K562 (cell line): ENCODE measurements around the gene C16orf90.

Experiments
- ASH1L ChIP-seq: fragments of 450-650 bp; IDR thresholded peaks from 2 replicates; pipeline ENCODE4 v1.6.1; 2018; ENCODE audit warnings: borderline replicate concordance, mild to moderate bottlenecking, low read depth; ENCODE audit not compliant: partially characterized antibody
- BRCA1 ChIP-seq, 2 experiments: fragments of 450-650 bp in 1 of 2; sonication (generic) in 1 of 2; formaldehyde crosslinking in 1 of 2; IDR thresholded peaks; 2 replicates each; pipeline versions ENCODE4 v1.5.0 to v1.6.1; 2017 to 2020; ENCODE audit warnings: mild to moderate bottlenecking in 1 of 2, missing genetic modification reagents in 1 of 2
- CEBPB ChIP-seq: fragments of 450-650 bp; IDR thresholded peaks from 2 replicates; pipeline ENCODE4 v1.6.1; 2016; ENCODE audit warnings: missing genetic modification characterization, missing compliant biosample characterization
- CREB5 ChIP-seq: fragments of 250-450 bp; sonication (Bioruptor Pico); IDR thresholded peaks from 2 replicates; pipeline ENCODE4 v1.5.0; 2020; ENCODE audit warnings: mild to moderate bottlenecking
- SNRNP70 ChIP-seq: fragments of 200-400 bp; formaldehyde crosslinking; optimal IDR thresholded peaks from 2 replicates; pipeline ENCODE3; 2017; ENCODE audit warnings: low read depth, low read length
- STAT6 ChIP-seq: sonication (generic); formaldehyde crosslinking; IDR thresholded peaks from 2 replicates; pipeline ENCODE4 v1.8.1; 2023; ENCODE audit warnings: mild to moderate bottlenecking, missing genetic modification reagents
- TBL1XR1 ChIP-seq, 2 experiments: IDR thresholded peaks; 2 replicates each; pipeline ENCODE4 v1.6.1; 2012; ENCODE audit warnings: improper control_type of control experiment in 2 of 2, low read length in 2 of 2, mild to moderate bottlenecking in 1 of 2
- TCF7 ChIP-seq: sonication (generic); IDR thresholded peaks from 2 replicates; pipeline ENCODE4 v1.6.1; 2016; ENCODE audit warnings: antibody characterized with exemption, borderline replicate concordance
- ZBTB2 ChIP-seq: fragments of 450-650 bp; IDR thresholded peaks from 2 replicates; pipeline ENCODE4 v1.6.1; 2016; ENCODE audit warnings: antibody characterized with exemption
- TF ChIP-seq, protein P1 (sequence below): IDR thresholded peaks from 2 replicates; pipeline ENCODE4 v1.6.1; 2011; ENCODE audit not compliant: insufficient read length; ENCODE audit errors: extremely low read depth
- TF ChIP-seq, protein P2 (sequence below), 3 experiments: IDR thresholded peaks in 2 of 3; conservative IDR thresholded peaks in 1 of 3; 2 replicates each; pipeline ENCODE4 v1.5.1; 2011 to 2012; ENCODE audit warnings: low read length in 3 of 3, mild to moderate bottlenecking in 3 of 3, control low read depth in 2 of 3, improper control_type of control experiment in 1 of 3, inconsistent platforms in 1 of 3, low read depth in 1 of 3, mixed read lengths in 1 of 3, moderate library complexity in 1 of 3; ENCODE audit not compliant: insufficient read depth in 2 of 3
- TF ChIP-seq, protein P3 (sequence below): sonication (generic); formaldehyde crosslinking; IDR thresholded peaks from 2 replicates; pipeline ENCODE4 v1.8.1; 2023; ENCODE audit warnings: mild to moderate bottlenecking, missing genetic modification reagents

- TF ChIP-seq, protein P1, sequence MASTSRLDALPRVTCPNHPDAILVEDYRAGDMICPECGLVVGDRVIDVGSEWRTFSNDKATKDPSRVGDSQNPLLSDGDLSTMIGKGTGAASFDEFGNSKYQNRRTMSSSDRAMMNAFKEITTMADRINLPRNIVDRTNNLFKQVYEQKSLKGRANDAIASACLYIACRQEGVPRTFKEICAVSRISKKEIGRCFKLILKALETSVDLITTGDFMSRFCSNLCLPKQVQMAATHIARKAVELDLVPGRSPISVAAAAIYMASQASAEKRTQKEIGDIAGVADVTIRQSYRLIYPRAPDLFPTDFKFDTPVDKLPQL = no peak
- no peak for TF ChIP-seq CREB5 (CRISPR knock-in tag)
- no peak for TF ChIP-seq CEBPB
- TF ChIP-seq BRCA1 (IDR thresholded peaks at IDR 0.05) = no peak
- no peak for TF ChIP-seq BRCA1 (CRISPR knock-in tag; IDR thresholded peaks at IDR 0.05)
- TF ChIP-seq SNRNP70 = no peak
- no peak for TF ChIP-seq STAT6 (CRISPR knock-in tag)
- TF ChIP-seq, protein P2, sequence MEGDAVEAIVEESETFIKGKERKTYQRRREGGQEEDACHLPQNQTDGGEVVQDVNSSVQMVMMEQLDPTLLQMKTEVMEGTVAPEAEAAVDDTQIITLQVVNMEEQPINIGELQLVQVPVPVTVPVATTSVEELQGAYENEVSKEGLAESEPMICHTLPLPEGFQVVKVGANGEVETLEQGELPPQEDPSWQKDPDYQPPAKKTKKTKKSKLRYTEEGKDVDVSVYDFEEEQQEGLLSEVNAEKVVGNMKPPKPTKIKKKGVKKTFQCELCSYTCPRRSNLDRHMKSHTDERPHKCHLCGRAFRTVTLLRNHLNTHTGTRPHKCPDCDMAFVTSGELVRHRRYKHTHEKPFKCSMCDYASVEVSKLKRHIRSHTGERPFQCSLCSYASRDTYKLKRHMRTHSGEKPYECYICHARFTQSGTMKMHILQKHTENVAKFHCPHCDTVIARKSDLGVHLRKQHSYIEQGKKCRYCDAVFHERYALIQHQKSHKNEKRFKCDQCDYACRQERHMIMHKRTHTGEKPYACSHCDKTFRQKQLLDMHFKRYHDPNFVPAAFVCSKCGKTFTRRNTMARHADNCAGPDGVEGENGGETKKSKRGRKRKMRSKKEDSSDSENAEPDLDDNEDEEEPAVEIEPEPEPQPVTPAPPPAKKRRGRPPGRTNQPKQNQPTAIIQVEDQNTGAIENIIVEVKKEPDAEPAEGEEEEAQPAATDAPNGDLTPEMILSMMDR (IDR thresholded peaks at IDR 0.05 in 2 of 3, conservative IDR thresholded peaks at IDR 0.05 in 1 of 3; ENCODE audit: insufficient read depth in 2 of 3, low read depth in 1 of 3, low read length in 3 of 3) = no peak
- TF ChIP-seq TCF7 = no peak
- TF ChIP-seq, protein P3, sequence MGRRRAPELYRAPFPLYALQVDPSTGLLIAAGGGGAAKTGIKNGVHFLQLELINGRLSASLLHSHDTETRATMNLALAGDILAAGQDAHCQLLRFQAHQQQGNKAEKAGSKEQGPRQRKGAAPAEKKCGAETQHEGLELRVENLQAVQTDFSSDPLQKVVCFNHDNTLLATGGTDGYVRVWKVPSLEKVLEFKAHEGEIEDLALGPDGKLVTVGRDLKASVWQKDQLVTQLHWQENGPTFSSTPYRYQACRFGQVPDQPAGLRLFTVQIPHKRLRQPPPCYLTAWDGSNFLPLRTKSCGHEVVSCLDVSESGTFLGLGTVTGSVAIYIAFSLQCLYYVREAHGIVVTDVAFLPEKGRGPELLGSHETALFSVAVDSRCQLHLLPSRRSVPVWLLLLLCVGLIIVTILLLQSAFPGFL (CRISPR knock-in tag) = no peak
- TF ChIP-seq ZBTB2 = no peak
- no peak for TF ChIP-seq ASH1L
- TF ChIP-seq TBL1XR1 (IDR thresholded peaks at IDR 0.05; ENCODE audit: low read length in 2 of 2) = no peak
Observed at GRCh38 chr16:3496386-3496785, 1.1 kb upstream of the C16orf90 start.
